ENCODE data around the gene FBRSL1.
"Not testable (repeated sequence)": the region's sequence is repeated elsewhere in the genome, so short reads cannot be mapped to it uniquely, and the experiment has no call there.

Gene FBRSL1

DNA sequence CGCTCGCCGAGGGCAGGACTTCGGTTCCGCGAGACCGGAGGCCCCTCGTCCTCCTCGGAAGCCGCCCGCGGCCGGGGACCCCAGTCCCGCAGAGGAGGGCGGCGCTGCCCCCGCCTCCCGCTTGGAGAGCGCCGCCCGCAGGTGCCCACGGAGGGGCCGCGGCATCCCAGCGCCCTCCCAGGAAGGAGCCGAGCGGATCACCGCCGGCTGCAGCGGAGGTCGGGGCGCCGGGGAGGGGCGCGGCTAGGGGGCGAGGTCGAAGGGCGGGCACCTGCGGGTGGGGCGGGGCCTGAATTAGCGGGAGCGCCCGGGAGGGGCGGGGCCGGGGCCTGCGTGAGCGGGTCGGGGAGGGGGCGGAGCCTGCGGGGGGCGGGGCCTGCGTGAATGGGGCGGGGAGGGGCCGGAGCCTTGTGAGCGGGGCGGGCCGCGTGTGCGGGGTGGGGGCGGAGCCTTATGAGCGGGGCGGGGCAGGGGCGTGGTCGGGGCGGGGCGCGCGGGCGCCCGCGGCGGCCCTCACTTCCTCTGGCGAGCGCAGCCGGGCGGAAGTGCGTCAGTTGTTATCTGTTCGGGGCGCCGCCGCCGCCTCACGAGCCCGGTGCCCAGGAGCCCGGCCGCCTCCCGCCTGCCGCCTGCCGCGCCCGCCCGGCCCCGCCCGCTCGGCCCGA is at the start of gene FBRSL1:
Gene FBRSL1 (plus strand): TSS at position 550 of the 665 bp plus-strand sequence.
- peak; percentile 82 for DNase-seq

DNA sequence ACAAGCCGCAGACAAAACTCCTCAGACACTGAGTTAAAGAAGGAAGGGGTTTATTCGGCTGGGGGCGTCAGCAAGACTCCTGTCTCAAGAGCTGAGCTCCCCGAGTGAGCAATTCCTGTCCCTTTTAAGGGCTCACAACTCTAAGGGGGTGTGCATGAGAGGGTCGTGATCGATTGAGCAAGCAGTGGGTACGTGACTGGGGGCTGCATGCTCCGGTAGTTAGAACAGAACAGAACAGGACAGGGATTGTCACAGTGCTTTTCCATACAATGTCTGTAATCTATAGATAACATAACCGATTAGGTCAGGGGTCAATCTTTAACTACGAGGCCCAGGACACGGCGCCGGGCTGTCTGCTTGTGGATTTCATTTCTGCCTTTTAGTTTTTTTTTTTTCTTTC is 49.5 kb upstream of the FBRSL1 start:
- DNase-seq = not testable (repeated sequence)

DNA sequence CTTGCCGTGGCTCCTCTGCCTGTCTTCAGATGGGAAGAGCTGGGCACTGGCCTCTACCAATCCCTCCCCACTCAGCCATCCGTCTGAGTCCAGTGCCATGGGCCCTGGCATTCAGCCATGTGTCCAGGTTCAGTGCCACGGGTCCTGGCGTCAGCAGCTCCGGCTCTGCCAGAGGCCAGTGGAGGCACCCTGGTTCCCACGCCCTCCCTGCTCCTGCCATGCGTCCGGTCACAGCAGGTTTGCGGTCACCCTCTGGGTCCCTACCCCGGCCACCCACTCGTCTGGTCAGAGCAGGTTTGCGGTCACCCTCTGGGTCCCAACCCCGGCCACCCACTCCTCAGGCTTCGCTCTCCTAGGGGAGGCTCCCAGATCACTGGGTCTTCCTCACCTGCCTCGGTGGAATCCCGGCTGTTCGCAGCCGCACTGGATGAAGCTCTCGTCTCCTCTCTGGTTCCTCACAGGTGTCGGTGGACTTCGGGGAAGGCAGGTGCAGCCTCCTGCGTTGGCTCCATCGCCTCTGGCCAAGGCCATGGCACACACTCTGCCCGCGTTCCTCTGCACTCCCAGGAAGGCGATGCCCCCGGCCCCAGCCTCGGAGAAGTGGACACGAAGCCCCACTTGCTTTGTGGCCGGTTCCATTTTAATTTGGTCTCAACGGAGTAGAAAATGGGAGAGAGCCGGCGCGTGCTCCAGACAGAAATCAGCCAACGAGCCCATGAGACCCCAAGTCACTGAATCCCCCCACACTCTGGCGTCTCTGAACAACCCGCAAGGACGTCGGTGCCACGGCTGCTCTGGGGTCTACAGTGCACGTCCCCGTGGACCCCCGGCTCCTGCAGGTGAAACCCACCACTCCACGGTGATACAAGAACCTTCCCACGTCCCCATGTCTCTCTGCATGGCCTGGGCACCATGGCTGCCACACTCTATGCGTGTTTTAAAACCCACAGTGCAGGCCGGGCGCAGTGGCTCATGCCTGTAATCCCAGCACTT is 47.8 kb upstream of the FBRSL1 start:
- no peak for DNase-seq

DNA sequence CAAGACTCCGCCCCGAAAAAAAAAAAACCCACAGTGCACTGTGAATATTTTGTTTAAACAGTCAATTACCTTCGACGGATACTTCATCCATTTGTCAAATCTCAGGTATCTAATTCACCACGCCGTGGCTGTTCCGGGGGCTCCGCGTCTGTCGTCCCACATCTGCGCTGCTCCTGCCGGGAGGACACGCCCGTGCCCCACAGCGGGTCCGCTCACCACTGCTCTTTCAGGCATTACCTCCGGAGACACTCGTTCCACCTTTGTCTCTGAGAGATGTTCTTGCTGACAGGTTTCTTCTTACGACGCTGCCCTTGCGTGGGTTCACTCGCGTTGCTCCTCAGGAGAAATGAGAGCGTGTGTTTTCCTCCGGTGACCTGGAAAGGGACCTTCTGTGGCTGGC is 46.9 kb upstream of the FBRSL1 start:
- no peak for DNase-seq

DNA sequence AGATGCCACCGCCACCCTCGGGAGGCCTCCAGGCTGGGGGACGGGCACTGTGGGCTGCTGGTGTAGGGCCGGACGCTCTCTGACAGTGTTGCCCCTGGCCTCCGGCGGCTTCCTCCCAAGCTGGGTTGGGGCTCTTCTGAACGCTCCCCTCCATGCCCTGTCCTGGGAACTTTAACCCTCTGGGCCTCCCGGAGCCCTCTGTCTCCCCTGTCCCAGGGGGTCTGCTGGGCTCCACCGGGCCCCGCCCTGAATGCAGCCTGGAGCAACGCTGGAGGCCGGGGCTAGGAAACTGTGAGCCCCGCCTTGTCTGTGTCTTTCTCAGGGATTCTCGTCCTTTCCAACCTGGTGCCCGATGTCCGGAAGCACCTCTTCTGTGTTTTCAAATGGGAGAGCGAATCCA is 45.7 kb upstream of the FBRSL1 start:
- no peak for DNase-seq

DNA sequence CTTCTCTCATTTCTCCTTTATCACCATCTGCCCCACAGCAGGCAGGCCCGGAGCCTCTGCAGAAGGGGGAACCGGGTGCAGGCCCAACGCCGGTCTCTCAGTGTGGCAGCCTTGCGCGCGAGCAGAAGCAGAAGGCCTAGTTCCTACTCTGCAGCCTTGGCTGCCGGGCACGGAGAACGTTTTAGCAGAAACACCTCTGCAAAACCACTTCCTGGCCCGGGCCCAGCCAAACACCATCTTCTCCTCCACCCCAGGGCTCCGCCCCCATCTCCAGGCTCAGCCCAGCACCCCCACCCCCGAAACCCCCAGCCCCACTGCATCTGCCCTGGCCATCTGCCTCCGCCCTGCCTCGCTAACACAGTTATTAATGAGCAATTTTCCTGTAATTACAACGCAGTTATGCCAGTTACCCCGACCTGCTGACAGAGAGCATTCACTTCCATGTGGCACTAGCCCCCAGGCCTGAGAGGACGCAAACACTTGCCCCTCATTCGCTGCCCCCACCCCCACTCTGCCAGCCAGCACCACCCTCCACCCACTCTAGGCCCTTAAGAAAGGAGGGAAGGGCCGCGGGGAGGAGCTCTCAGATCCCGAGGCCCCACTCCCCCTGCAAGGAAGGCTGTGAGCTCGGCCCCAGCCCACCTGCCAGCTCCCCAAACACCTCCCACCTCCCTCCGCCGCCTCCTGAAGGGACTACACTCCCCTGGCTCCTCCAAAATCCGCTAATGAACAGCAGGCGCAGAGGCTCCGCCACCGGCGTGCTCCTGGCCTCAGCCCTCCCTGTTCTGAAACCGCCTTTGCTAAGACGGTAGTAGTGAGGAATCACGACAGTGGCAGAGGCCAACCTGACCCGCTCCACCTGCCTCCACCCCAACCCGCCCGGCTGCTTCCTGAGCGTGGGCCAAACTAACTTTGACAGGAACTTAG is 44.7 kb upstream of the FBRSL1 start:
- peak; percentile 73 for DNase-seq

DNA sequence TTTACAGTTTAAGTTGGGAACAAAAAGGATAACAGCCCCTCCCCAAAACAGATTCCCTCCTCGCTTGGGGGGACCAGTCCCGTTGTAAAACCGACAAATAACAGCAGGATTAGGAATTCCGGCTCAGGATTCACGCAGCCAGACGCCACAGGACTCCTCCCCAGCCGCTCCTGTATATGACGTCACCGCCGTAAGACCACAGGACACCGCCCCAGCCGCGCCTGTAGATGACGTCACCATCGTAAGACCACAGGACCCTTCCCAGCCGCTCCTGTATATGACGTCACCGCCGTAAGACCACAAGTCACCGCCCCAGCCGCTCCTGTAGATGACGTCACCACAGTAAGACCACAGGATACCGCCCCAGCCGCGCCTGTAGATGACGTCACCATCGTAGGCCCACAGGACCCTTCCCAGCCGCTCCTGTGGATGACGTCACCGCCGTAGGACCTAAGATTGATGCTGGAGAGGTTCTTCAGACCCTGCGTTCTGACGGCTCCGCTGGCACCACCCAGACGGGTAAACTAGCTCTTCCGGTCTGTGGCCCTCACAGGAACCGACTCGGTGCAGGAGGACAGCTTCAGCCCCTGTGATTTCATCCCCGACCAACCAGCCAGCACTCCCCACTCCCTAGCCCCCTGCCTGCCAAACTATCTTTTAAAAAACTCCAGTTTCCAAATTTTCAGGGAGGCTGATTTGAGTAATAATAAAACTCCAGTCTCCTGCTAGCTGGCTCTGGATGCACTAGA is 43.9 kb upstream of the FBRSL1 start:
- peak; percentile 86 for DNase-seq

DNA sequence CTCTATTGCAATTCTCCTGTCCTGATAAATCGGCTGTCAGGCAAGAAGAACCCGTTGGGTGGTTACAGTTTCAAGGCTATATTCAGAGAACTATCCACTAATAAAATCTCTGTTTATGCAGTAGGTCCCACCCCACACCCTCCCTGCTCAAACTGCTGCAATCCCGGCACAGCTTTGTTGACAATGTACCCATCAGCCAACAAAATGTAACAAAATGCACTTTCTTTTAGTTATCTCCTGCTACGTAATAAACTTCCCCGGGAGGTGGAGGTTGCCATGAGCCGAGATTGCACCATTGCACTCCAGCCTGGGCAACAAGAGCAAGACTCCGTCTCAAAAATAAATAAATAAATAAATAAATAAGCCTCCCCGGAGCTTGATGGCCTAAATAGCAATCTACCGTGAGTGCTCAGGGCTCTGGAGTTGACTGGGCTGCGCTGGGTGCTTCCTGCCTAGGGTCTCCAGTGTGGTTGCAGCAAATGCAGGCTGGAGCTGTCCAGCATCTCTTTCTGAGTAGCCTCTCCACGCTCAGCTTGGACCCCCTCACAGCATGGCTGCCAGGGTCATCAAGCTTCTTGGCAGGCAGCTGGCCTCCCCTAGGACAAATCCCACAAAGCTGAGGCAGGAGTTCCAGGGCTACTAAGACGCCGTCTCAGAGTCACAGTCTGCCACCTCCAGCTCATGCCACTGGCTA is 43.2 kb upstream of the FBRSL1 start:
- no peak for DNase-seq

DNA sequence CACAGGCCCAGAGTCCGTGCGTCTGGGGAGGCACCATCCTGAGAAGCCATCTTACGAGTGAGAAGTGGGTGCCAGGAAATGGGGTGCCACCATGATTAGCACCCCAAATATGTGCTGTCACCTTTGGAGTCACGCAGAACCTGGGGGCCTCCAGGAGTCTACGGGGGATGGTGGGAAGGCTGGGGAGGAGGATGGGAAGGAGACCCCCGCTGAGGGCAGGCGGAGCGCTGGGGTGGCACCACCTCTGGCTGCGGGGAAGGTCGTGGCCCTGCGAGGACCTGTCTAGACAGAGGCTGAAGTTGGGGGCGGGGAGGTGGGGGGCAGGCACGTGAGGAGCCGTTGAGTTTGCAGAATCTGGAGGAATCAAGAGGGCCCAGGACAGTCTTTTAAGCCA is 42.6 kb upstream of the FBRSL1 start:
- no peak for DNase-seq

DNA sequence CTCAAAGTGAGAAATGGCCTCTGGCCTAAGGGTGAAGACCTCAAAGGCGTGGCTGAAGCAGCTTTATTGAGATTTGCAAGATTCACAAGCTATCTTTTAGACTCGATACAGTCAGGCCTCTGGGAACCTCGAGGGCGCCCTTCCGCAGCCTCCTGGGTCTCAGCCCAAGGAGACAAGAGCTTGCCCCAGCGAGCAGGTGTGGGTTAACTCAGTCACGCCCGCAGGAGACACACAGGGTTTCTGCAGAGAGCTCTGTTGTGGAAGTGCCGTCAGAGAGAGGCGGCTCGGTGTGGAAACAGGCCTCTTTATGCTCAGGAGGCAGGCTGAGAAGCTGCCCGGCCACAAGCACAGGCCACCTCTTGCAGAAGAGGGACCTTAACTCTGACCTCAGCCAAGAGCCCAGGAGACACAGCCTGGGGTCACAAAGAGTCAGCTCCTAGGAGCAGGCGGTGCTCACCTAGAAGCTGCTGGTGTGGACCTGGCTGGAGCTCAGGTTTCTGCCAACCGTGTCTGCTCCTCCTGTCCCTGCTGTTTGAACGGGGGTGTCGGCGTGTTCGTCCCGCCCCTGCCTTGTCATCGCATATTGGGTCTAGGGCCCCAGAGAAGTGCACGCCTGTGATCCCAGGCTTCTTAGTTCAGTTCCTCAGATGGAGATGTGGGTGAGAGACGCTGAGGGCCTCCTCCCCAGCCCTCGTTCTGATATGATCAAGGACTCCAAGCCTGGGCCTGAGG is 42.1 kb upstream of the FBRSL1 start:
- no peak for DNase-seq

DNA sequence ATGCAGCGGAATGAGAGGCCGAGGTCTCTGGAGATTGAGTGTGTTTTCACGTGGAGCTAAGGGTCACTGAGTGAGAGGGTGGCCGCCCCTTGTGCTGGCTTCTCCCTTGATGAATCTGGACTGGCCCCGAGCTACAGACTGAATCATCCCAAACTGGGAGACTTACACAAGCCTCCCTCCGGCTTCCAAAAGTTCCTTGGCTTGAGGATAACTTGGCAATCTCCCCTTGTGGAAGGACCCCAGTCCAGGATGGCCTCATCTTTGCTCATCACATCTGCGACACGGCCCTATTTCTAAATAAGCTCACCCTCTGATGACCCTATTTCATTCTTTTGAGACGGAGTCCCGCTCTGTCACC is 41.5 kb upstream of the FBRSL1 start:
- DNase-seq = no peak

DNA sequence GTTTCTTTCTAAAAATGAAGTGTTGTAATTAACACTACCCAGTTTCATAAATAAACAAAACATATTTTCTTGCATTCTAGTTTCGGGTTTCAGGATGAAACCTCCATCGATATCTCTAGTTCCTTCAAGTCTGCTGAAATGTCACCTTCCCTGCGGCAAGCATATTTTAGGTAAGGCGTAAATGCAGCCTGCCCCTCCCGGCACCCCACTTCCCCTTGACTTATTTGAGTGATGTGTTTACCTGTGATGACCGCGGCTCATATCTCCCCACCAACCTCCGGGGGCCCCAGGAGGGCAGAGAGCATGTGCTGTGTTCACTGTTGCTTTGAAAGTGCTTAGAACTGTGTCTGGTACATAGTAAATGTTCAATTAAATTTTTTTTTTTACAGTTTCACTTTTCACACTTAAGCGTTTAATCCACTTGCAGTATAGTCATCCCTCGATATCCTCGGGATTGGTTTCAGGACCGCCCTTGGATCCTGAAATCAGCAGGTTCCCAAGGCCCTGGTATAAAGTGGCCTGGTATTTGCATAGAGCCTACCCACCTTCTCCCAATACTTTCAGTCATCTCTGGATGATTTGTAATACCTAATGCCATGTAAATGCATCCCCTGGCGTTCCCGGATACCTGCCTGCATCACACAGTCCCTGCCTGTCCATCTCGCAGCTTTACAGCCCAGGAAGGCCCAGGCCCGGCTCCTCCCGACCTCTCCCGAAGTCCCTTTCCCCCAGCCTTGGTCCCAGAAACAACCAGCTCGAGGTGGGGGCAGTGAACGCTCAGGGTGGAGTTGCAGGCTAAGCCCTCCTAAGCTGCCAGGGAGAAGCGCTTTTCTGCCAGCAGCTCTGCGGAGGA is 40.2 kb upstream of the FBRSL1 start:
- DNase-seq = no peak

DNA sequence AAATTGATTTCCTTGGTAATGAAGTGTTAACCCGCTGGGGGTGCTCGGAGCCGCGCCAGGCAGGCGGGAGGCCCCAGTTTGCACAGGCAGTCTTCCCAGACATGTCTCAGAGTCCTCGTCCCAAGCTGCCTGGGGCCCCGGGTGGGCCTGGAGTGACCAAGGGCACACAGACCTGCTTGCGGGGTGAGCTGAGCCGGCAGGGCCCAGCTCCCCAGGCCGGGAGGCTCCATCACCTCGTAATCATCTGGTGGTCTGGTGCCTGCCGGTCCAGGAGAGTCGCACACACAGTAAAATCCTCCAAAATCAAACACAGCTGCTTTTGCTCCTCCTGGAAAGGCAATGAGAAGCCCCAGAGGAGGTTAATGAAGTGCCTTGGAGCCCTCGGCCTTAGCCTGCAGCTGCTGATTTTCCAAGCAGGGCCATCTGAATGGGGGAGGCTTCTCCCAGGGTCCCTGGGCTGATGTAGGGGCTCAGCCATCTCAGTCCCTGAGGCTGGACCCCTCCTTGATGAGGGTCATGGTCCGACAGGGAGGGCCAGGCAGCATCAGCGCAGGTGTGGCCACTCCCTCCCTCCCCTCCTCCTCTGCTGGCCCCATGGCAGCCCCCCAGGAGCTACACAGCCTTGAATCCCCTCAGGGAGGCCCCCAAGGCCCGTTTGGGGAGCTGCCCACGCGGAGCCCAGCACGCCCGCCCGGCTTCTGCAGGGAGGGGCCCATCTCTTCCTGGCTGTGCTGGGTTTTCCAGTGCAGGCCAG is 39.4 kb upstream of the FBRSL1 start:
- no peak for DNase-seq

DNA sequence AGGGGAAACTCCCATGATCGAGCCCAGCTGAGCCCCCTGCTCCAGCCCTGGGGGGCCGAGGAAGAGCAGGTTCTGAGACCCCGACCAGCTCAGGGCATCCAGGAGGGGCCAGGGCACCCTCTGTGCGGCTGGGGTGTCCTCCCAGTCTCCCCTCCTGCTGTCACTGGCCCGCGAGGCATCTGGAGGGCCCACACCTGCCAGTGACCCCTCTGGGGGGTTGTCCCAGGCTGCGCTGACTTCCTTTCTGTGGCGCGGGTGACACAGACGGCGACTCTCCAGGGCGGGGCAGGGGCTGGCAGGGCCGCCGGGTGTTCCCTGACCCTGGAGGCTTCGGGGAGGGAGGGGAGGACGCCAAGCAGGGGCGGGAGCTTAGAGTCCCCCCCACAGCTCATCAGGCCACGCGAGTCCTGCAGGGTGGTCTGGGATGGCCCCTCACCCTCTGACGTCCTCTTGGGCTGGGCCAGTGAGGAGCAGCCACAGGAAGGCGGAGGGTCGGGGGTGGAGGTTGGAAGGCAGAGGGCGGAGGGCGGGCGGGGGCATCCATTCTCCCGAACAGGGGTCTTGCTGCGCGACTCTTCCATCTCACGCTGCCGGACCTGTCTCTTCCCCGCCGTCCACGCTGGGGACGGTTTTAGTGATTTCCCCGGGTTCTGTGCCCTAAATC is 38.6 kb upstream of the FBRSL1 start:
- DNase-seq = no peak

DNA sequence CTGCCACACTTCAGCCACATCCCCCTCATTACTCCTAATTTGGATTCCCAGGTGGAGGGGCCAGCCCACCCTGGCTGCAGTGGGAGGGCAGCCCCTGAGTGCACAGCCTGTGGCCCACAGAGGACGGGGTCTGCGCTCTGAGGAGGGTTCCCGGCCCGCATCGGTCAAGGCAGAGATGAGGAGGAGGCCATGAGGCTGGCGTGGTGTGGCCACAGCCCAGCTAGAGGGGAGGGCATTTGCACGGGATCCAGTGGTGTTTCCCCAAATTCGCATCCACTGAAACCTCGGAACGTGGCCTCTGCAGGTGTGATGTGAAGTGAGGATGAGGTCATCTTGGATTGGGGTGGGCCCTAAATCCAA is 38.1 kb upstream of the FBRSL1 start:
- DNase-seq = no peak

DNA sequence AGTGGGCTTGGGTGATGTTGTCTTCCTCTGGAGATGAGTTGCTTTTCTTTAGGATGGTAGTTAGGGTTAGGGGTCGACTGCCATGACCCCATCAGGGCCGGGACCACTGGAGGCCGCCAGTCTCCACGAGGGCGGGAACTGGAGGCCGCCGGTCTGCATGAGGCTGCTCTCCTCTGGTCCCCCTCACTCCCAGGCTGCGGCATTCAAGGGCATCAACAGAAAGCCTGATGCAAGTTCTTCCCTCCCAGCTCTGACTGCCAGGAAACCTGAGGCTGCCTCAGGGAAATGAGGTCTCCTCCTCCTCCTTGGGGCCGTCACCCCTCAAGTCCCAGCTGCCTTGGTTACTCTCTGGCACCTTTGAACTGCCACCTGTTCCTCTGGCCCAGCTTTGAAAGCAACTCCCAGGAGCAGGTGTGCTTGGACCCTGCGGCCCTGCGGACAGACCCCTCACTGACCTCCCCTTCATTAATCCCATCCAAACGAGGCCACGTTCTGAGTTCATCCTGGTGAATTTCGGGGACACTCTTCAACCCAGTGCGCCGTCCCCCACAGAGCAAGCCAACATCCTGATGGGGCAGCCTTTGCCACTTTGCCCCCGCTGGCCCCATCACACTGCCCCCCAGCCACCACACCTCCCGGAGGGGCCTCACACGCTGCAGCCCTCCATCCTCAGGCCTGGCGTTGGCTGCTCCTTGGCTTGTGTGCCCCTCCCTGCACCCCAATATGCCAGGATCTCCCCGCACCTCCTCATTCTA is 37.2 kb upstream of the FBRSL1 start:
- no peak for DNase-seq

DNA sequence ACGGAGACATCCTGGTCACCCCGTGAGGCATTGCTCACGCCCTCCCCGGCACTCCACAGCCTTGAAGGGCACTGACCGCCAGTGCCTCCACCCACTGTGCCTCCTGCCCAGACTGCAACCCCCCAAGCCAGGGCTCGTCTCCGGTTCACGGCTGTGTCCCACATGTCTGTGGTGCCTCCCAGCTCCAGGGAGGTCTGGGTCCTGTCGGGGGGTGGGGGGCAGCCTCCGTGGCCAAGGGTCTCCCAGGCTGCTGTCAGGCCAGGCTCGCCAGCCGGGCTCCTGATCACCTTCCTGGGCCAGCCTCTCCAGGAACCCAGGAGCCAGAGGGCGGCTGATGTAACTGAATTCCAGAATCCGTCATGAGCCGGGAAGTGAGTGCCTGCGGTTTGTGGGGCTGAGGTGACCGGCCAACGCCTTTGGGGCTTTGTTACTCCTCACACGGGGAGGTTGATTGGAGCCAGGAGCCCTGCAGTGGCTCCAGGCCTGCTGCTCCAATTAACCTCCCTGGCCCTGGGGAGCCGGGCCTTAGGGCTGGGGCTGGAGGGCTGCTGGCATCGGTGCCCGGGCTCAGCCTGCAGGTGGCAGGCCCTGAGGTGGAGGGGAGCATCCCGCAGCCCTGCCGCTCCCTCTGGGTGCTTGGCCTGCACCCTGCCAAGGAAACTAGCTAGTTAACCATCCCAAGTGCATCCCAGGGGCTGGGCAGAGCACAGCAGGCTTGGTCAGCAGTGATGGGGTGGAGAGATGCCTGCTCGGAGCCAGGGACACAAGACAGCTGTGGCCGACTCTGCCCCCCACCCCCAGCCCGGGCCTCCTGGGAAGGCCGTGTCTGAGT is 36.4 kb upstream of the FBRSL1 start:
- no peak for DNase-seq

All from NK-92 treated with Interleukin-12 subunit alpha and Interleukin-12 subunit beta, amount 100 ng/mL, for 24 hours (cell line).